Stimulated activated CD8-positive, alpha-beta memory T cell treated with anti-CD3 and anti-CD28 coated beads, Interleukin-4, amount 100 ng/mL, for 1 hour (primary cell): ENCODE data around the gene KRT5.

Experiments used
- DNase-seq, 2 donors: peaks; one replicate each; pipeline ENCODE4 v3.0.0-alpha.2; 2020; ENCODE audit warnings: low read depth in 2 of 2, low spot score in 1 of 2

Gene KRT5

GRCh38 chr12:52539083-52539820 is 19.1 kb upstream of the KRT5 start:
- DNase-seq, result no peak

DNA sequence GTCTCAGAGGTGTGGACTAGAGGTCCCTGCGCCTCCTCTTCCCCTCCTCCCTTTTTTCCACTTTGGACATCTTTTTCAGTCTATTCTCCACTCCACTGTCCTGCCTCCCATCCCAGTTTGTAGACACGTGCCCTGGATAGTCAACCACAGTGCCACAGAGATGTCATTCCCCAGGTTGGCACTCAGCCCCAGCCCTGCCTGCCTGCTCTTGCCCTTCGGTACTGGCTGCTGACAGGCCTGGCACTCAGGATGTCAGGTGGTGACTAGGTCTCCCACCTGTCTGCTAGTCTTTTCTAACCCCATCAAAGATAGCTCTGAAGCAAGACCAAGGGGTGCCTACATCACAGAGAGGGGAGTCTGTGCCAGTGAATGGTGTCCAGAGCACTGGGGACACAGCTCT is 16.9 kb upstream of the KRT5 start:
- no peak for DNase-seq

DNA sequence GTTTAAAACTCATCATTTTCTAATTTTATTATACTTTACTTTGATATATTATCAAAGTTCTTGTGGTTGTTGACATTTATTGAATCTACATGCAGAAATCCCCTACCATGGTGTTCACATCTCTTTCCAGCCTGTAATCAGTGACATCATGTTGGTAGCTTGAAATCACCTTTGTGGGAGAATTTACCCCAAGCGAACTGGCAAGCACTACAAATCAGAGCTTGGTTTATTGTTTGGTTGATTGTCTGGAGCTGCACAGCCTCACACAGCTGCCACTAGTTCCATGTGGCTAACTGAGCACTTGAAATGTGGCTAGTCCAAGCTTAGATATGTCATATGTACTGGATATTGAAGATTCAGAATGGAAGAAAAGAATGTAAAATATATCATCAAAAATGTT is 15.4 kb upstream of the KRT5 start:
- no peak for DNase-seq

- no peak for DNase-seq
These were observed 14.3 kb upstream of the KRT5 start for GRCh38 chr12:52534482-52534881.

DNA sequence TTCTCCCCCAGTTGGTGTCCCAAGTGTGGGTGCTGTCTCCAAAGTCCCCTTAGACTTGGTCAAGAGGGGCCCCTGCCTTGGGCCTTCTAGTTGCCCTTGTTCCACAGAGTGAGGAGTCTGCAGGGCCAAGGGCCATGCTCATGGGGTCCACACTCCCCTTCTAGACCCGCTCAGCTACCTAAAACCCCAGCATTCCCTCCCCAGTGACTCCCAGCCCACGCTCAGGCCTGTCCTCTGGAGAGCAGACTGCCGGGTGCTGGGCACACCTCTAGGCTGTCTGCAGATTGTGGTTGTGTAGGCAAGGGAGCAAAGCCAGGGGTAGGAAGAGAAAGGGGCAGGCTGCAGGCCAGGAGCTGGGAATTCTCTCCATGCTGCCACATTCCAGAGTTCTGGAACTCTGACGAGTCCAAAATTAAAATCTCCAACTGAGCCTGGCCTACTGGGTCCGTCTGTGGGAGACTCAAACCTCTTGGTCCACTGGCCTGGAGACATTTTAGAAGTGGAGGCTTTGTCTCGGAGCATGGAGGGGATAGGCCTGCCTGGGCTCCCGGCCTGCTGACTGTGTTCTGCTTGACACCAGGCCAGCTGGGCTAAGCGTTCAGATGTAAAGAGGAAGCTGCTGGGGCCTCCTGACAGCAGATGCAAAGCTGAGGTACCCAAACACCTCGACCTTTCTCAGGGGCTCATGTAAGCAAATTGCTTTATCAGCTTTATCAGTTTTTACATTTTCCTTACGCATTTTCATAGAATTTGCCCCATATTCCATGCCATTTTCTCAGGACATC is 13.7 kb upstream of the KRT5 start:
- no peak for DNase-seq

DNA sequence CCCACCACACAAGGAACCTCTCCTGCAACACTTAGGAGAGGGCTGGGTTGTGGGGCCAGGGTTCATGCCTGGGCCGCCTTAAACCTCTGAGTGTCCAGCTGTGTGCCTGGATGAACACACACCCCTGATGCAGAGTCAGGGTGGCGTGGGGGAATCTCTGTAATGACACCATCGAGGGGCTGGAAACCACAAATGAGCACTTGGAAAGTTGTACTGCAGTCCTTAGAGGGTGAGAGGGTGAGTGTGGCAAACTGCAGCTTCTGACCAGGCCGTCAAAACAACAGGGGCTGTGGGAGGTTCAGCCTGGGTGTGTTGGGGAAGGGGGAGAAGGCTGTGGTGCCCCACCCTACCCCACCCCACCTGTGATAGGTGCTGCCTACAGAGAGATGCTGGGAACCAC is 12.4 kb upstream of the KRT5 start:
- no peak for DNase-seq

DNA sequence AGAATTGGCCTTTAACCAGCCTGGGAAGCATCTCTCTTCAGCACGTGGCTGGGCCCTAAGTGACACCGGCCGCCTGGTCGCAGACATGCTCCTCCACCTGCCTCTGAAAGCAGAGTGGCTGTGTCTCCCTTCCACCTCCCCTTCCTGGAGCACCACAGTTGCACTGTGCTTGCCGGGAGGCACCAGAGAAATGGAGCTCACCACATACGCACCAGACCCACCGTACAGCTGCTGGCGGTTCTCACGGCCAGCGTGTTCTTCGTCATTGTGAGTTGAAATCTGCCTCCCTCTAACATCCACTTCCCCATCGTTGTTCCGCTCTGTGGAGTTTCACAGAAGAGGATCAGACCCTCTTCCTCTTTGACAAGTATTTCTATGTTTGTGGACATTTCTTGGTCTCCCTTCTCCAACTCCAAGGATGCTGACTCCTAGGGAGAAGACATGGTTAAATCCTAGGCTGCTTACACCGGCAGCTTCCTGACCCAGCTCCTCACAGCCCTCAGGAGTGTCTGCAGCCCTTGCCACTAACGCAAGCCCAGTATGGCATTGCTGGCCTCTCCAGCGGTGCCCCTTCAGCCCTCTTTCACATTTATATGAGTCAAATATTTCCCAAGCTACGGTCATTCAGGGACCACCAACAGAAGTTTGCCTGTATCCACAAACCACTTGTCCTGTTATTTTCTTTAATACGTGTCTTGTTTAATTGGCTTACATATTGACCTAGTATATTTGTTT is 11.5 kb upstream of the KRT5 start:
- DNase-seq, result no peak

GRCh38 chr12:52530905-52531304 is 10.7 kb upstream of the KRT5 start:
- no peak for DNase-seq

- DNase-seq, result no peak
These were observed 10.2 kb upstream of the KRT5 start for GRCh38 chr12:52530366-52530765.

GRCh38 chr12:52529846-52530245 is 9.7 kb upstream of the KRT5 start:
- no peak for DNase-seq

GRCh38 chr12:52529417-52529816 is 9.2 kb upstream of the KRT5 start:
- DNase-seq, result no peak

DNA sequence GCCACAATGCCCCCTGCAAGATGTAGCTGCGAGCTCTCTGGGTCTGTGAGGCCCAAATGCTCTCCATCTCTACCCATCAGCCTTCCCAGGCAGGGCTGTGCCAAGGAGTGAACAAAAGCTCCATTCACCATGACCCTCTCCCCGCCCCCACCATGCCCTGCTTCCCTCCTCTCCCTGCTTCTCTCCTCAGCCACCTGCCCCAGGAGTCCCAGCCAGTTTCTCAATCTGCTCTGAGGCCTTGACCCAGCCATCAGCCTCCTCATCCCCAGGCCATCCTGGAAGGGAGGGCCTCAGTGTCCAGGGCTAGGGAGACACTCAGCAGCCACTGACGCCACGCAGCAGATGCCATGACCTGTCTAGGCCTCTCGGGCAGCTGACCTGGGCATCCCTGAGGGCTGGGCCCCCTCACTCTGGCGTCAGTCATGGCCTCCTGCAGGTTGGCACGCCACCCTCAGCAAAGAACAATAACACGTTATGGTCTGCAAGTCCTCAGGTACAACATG is 8.5 kb upstream of the KRT5 start:
- DNase-seq, result no peak

DNA sequence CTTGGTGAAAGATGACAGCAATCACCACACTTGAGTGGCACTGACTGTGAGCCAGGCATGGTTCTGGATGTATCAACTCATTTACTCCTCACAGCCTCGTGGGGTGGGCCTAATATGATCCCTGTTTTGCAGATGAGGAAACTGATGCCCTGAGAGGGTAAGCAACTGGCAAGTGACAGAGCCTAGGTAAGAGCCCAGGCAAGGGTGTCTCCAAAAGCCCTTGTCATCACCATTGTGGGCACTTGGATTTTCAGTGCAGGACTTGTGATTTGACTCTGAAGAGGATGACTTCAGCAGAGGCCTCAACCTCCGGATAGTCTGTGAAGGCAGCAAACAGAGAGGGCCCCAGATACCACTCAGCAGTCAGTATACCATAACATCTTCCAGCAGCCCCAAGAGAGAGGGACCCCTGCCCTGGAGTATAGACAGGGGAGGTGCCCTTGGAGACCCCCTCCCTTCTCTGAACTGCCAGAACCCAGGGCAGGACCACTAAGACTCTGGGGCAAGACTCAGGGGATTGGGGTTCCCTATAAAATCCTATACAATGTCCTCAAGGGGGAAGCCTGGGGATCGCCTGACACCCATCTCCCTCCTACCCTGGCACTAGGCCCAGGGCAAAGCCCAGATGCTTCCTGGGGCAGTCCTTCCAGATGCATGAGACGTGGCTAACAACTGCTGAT is 7.1 kb upstream of the KRT5 start:
- no peak for DNase-seq

- DNase-seq, result no peak
These were observed 6.3 kb upstream of the KRT5 start for GRCh38 chr12:52526511-52526951.

GRCh38 chr12:52525661-52526499 is 5.7 kb upstream of the KRT5 start:
- no peak for DNase-seq

DNA sequence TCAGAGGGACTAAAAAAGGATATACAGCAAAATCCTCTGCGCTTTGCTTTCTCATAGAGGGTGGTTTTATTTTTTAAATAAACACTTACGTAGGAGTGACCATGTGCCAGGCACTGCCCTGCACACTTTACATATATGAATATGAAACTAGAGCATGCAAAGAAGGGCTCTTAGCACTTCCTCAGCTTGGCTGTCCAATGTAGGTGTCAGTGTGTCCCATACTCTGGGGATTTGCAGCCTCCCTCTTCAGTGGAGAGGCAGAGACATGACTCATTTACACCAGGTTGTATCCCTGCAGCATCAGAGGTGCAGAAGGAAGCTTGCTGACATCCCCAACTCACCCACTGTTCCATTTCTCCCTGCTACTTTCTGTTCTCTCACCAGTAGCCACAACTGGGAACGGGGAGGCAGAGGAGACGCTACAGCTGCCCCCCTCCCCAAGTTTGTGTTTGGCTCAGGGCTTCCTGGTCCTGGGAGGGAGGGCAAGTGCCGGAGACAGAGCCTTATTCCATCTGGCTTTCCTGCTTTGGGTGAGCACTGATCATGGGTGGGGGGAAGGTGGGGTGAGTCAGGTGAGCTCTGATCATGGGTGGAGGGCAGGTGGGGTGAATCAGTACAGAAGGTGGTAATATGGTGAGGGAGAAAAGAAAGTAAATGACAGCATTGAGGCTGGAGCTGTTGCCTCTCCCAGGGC is 4.9 kb upstream of the KRT5 start:
- DNase-seq, result no peak

GRCh38 chr12:52524241-52524897 is 4.2 kb upstream of the KRT5 start:
- DNase-seq, result no peak

DNA sequence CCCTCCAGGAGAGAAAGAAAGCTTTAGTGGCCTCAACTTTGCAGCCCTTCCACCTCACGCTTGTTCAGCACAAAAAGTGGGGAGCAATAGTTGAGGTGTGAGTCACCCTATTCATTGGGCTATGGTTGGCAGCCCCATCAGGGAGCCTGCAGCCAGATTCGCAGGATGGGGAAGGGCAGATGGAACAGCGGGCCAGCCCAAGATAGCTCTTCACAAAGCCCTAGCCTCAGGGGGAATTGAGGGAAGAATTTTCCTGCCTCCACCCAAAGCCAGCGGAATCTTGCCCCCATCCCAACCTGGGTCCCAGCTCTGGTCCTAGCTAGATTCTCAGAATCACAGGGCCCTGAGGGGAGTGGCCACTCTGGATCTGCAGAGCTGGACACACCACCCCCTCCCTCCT is 3.6 kb upstream of the KRT5 start:
- no peak for DNase-seq

DNA sequence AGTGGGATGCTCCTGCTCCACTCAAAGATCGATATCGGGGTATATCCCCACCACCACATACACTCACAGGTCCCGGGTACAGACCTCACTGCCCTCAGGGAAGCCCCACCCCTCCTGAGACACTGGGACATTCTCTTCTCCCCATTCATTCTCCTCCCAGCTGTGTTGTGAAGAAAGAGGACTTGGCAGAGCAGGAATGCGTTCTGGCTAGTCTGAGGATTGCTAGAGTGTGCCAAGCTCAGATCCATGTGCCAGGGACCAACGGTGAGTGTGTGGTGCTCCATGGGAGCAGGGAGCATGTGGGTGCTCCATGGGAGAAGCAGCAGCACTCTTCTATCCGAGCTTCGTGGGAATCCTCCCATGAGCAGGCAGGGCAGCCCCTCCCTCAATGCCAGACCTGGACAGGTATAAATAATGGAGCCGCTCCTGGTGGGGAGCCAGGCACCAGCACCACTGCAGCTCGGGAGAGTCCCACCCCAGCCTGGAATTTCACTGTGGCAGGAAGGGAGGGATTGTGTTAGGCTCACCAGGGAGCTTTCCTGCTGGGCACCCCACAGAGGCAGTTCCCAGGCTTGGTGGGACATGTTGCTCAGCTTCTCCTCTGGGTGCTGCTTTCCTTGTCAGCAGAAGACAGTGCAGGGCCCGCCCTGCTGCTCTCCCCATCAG is 2.3 kb upstream of the KRT5 start:
- DNase-seq, result no peak
